Activated gamma-delta T cell (primary cell): Measurements from ENCODE around the gene IGF1R.

Source experiments
- DNase-seq: peaks from one replicate; lab custom pipeline; 2025; lab: John Stamatoyannopoulos, UW

Gene IGF1R

DNA sequence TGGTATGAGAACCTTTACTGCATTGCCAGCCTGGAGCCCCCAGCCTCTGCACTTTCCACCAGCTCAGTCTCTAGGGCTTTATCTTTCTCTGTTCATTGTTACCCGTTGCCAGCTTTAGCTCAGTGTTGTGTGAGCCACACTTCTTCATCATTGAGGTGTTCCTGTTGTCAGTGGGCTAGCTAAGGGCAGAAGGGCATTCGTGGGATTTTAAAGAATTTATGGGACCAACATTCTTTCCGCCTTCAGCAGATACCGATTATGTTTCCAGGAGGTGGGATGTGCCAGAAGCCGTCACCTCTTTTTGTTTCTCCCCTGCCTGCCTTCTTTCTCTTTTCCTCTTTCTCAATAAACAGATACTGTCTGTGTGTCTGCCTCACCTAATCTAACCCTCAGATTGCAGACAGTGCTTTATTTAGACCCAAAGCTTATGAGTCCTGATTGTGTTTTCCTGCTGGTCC, 294.7 kb downstream of the IGF1R start:
- no peak for DNase-seq

DNA sequence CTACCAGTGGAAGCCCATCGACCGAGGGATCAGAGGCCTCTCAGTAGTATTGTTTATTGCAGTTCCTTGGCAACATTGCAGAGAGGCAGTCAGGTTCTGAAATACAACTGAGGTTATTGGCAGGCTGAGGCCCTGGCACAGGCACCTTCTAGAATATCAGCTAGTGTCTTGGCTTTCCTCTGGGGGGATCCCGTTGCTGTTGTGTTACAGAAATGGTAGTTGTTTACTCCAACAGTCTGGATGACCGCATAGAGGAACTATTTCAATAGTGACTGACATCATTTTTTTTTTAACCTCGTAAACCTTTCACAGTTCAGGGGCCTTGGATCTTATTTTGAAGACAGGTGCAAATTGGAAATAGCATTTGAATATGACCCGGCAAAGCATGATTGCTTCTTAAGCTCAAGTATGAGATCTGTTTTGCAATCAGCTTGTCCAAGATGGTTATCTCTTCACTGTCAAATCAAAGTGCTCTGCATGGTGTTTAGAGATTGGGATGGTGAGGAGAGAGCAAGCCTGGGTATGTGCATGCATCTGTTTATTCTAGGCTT, 295.3 kb downstream of the IGF1R start:
- DNase-seq: no peak

DNA sequence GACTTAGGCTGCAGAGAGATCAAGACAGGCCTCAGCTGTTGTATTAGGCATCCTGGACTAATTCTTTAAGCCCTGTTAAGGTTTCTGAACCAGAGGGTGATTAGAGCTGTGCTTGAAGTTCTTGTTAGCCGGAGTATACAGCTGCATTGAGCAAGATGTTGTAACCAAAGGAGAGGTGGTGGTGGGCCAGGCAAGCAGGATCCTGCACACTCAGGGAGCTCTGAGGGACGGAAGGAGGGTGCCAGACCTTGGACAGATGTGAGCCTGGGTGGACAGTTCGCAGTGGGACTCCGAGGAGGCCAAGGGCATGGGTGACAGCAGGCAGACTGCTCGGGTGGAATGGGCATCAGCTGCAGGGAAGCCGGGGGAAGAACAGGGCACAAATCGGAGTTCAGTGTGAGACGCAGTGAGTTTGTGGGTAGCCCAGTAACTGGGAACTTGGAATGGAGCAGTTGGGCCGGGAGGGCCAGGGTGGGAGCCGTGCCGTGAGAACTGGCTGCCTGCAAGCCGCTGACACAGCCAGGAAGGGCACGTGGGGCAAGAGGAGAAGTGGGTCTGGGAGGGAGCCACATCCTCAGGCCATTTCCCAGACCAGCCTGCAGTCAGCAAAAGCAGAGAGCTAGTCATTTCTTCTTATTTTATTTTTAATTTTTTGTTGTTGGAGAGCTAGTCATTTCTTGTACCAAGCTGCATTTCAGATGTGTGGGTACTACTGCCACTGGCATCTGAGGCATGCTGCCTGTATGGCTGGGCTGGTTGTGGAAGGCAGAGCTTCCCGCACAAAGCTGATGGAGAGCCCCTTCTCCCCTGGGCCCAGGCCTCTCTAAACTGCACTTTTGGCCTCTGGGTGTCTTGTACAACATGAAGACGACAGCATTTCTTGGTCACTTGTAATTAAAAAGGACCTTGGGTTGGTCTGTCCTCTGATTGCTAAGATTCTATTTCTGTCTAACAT, 298.2 kb downstream of the IGF1R start:
- DNase-seq: no peak

DNA sequence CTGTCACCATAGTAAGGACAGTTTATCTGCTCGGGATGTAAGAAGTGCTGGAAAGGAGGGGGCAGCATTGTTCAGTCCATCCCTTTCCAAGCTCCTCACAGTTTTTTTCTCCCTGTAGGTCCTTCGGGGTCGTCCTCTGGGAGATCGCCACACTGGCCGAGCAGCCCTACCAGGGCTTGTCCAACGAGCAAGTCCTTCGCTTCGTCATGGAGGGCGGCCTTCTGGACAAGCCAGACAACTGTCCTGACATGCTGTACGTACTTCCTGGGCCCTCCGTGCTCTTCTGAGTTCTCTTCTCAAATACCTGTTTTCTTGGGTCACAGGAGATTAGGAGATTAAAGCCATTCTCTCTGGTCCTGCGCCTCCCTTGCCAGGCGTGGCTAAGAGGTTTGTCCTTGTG, 300.1 kb downstream of the IGF1R start:
- DNase-seq: no peak

DNA sequence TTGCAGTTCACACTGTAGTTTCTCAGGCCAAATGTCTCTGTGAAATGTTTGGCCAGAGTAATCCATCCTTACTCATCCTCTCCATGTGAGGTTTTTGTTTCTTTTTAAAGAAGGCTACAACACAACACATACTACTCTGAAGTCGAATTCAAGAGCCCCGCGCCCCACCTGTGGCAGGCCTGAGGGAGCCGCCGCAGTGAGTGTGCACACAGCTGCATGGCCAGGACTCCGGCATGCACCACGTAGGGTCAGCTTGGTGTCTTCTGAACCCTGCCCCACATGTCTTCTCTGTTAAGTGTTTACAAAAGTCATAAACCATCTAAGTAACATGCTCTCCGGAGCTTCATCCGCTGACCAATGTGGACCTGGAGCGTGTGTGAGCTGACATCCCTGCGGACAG, 300.6 kb downstream of the IGF1R start:
- DNase-seq: no peak

DNA sequence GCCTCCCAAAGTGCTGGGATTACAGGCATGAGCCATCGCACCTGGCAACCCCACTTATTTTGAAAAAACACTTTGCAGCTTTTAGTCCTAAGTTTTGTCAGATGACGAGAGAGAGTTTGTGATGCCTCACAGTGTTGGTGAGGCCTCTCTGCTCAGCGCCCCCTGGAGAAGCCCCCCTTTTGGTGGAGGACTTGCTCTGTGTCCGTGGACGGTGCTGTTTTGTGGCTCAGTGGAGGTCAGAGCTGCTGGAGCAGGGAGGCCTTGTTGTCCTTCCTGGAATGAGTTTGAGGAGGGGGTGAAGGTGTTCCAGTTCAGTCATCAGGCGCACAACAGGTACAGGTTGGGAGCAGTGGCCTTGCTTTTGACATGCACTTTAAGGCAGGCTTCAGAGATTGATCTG, 301.3 kb downstream of the IGF1R start:
- DNase-seq: no peak

DNA sequence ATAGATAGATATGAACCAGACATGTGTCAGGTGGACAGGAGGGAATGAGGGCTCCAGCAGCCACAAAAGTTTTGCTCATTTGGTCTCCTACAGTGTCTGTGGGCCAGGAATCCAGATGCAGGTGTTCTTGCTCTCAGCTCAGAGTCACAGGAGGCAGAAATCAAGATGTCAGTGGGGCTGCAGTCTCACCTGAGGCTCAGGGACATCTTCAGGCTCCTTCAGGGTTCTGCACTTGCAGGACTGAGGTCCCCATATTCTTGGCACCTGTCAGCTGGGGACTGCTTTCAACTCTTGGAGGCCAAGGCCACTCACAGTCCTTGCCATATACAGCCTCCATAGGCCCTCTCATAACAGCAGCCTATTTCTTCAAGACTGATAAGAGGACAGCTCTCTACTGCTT, 301.9 kb downstream of the IGF1R start:
- no peak for DNase-seq

DNA sequence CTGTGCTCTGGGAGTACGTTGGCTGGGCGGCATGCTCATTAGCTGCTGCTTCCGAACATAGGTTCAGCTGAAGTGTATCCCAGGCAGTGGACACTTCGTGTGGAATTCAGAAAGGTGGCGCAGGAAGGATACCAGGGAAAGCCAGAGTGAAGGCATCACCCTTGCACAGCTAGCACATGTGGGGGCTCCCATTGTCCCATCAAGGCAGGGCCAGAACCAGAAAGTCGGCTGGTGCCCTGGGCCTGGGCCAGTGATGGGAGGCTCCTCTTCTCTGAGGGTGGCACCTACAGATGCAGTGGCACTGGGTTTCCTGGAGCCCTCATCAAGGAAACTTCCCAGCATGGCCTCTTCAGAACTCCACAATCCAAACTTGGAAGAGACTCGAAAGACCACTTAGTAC, 302.7 kb downstream of the IGF1R start:
- DNase-seq: no peak

DNA sequence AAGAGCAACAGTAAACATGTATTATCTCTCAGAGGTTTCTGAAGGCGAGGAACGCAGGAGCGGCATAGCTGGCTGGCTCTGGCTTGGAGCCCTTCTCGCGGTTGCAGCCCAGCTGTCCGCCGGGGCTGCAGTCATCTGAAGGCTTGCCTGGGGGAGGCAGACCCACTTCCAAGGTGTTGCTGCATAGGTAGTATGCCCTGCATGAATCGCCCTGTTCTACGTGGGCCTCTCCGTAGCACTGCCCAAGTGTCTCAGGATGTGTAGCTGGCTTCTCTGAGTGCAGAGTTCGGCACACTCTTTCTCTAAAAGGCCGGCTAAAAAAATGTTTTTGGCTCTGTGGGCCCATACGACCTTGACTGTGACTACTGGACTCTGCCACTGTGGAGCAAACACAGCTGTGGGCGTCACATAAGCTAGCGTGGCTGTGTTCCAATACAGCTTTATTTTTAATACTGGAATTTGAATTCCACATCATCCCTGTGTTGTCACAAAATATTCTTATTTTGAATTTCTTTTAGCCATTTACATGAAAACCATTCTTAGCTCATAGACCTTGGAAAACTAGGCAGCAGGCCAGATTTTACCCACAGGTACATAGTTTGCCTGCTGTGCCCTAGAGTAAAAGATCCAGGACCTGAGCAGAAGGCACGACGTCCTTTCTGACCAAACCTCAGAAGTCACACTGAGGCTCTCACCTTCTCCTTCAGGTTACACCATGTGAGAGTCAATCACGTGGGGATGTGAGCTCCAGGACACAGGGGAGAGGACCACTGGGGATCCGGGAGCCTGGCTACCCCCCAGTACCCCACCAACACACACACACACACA, 303.4 kb downstream of the IGF1R start:
- DNase-seq: no peak

DNA sequence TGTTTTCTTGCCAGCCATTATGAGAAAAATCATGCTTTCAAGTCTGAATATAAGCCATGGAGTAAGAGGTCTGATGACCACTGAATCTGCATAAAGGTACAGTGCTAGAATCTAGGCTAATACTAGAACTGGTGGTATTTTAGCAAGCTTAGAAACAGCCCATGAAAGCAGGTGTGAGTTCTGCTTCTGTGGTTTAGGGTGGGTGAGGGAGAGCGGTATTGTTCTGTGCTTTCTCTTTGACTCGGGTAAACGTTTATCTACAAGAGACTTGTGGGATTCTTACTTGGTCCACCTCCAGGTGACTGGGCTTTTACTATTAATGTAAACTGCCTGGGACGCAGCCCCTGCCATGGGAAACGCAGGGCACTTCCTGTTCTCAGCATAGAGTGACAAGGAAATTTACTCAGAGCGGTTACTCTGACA, 304.1 kb downstream of the IGF1R start:
- DNase-seq: no peak

DNA sequence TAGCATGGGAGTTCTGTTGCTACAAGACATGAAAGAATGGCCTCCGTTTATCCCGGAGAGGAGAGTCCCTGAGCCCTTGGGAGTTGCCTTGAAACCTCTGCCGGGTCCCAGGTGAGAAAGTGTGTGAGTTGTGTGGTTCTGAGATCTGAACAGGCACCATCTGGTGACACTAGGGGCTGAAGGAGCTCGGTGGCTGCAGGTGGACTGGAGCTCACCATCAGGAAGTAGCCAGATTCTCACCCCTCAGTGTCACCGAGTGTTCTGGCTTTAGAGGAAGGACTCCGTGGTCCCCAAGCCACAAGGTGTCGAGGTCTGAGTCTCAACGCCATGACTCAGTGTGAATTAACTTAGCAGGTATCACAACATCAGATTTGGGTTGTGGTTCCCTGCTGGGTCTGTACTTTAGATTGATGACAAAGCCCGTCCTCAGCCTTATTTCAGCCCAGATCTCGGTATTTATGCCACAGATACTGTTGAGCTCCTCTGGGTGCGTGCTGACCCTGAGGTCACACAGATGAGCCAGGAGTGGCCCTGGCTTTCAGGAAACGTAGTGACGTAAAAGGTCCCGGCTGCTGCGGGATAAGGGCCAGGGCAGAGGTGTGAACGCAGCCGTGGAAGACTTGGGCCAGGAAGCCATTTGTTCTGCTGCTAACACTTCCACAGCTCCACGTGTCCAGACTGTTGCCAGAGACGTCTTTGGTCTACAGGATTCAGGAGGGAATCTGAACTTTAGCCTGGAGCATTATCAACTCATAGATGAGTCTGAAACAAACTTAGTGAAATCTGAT, 304.9 kb downstream of the IGF1R start:
- no peak for DNase-seq

DNA sequence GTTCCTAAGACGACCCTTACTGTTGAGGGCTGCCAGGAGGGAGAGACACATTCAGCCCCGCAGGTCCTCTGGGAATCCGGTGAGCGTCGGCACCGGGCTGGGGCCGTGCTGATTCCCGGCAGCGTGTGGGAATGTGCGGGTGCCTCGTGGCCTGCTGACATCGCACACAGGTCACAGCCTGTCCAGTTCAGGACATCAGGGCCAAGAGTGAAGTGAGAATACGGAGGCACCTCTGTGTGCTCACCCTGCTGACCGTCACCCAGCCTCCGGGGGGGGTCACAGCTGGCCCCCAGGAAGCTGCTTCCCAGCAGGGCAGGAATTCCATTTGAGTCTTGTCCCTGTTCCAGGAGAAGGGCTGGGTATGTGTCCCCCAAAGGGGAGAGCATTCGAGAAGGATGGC, 305.6 kb downstream of the IGF1R start:
- no peak for DNase-seq

DNA sequence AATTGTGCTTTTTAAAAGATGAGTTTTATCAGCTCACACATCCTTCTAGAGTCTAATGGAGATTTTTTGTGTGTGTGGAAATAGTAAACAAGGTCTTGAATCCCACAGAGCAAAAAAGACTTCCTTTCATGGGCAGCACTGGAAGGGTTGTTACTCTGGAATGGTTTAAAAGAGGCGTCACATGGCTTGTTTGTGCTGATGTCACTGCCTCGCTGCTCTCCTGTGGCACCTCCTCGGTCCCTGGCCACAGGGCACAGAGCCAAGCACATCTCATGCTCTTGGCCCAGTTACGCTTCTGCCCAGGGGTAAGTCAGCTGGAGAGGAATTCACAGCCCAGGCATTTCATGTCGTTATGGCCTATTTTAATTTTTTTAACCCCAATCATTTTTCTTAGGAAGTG, 306.1 kb downstream of the IGF1R start:
- no peak for DNase-seq

DNA sequence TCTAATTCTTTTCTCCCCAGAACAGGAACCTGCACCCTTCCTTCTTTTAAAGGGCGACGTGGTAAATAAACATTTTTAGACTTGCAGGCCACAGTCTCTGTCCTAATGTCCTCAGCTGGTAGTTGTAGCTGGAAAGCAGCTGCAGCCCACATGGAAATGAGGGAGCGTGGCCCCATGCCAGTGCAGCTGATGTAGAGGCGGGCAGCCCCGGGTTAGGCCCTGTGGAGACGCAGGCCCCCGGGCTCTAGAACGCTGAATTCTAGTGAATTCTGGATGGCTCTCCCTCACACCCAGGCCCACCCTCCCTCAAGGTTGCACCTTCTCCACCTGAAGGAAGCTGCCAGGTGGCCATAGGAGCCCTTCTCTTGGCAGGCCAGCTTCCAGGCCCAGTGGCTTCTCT, 307.0 kb downstream of the IGF1R start:
- DNase-seq: no peak

DNA sequence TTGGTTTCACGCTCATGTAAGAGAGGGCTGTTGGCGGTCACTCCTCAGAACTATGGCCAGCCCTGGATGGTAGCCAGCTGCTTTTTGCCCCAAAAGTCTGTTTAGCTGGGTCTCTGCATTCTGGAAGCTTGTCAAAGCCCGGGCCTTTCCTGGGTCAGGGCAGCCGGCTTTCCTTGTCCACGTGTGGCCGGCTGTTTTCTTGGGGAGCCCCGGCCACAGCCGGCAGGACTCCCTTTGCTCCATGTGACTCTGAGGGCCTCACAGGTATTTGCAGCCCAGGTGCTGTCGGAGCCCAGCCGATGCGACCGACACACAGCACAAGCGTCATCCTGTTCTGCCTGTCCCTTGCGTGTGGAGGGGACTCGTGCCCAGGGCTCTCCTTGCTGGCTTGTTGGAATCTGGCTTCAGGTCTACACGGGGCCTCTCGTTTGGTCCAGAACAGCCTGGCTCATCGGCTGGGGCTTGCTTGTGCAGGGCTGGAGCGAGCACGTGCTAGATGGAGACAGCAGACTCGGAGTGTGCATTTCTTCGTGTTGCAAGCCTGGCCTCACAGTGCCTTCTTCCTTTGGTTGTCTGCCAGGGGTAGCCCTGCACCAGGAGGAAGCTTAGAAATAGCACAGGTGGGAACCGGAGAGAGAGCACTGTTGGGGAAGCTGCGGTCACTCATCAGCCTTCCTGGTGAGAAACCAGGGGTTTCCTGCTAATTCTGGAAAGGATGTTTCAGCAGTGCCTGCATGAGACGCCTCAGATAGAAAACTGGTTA, 307.8 kb downstream of the IGF1R start:
- DNase-seq: no peak

DNA sequence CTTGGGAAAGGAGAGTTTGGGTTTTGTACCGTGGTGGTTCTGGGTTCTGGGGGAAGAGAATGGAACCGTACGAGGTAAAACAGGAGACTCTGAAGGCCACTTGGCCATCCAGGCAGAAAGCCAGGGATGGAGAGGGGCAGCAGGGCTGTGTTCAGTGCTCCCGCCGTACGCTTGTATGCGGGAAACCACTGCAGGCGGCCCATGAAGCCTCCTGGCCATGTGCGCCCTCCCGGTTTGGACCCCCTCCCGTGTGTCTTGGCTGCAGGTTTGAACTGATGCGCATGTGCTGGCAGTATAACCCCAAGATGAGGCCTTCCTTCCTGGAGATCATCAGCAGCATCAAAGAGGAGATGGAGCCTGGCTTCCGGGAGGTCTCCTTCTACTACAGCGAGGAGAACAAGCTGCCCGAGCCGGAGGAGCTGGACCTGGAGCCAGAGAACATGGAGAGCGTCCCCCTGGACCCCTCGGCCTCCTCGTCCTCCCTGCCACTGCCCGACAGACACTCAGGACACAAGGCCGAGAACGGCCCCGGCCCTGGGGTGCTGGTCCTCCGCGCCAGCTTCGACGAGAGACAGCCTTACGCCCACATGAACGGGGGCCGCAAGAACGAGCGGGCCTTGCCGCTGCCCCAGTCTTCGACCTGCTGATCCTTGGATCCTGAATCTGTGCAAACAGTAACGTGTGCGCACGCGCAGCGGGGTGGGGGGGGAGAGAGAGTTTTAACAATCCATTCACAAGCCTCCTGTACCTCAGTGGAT, 308.6 kb downstream of the IGF1R start:
- no peak for DNase-seq

DNA sequence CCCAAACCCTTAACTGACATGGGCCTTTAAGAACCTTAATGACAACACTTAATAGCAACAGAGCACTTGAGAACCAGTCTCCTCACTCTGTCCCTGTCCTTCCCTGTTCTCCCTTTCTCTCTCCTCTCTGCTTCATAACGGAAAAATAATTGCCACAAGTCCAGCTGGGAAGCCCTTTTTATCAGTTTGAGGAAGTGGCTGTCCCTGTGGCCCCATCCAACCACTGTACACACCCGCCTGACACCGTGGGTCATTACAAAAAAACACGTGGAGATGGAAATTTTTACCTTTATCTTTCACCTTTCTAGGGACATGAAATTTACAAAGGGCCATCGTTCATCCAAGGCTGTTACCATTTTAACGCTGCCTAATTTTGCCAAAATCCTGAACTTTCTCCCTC, 309.3 kb downstream of the IGF1R start:
- no peak for DNase-seq

DNA sequence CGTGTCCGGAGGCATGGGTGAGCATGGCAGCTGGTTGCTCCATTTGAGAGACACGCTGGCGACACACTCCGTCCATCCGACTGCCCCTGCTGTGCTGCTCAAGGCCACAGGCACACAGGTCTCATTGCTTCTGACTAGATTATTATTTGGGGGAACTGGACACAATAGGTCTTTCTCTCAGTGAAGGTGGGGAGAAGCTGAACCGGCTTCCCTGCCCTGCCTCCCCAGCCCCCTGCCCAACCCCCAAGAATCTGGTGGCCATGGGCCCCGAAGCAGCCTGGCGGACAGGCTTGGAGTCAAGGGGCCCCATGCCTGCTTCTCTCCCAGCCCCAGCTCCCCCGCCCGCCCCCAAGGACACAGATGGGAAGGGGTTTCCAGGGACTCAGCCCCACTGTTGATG, 309.7 kb downstream of the IGF1R start:
- no peak for DNase-seq

DNA sequence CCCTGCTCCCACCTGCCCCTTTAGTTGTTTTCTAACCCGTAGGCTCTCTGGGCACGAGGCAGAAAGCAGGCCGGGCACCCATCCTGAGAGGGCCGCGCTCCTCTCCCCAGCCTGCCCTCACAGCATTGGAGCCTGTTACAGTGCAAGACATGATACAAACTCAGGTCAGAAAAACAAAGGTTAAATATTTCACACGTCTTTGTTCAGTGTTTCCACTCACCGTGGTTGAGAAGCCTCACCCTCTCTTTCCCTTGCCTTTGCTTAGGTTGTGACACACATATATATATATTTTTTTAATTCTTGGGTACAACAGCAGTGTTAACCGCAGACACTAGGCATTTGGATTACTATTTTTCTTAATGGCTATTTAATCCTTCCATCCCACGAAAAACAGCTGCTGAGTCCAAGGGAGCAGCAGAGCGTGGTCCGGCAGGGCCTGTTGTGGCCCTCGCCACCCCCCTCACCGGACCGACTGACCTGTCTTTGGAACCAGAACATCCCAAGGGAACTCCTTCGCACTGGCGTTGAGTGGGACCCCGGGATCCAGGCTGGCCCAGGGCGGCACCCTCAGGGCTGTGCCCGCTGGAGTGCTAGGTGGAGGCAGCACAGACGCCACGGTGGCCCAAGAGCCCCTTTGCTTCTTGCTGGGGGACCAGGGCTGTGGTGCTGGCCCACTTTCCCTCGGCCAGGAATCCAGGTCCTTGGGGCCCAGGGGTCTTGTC, 310.7 kb downstream of the IGF1R start:
- no peak for DNase-seq

DNA sequence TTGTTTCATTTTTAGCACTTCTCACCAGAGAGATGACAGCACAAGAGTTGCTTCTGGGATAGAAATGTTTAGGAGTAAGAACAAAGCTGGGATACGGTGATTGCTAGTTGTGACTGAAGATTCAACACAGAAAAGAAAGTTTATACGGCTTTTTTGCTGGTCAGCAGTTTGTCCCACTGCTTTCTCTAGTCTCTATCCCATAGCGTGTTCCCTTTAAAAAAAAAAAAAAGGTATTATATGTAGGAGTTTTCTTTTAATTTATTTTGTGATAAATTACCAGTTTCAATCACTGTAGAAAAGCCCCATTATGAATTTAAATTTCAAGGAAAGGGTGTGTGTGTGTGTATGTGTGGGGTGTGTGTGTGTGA, 311.3 kb downstream of the IGF1R start:
- DNase-seq: no peak
